ENCODE measurements around the gene SLCO1B1.

SLCO1B1 gene

GRCh38 chr12:21221072-21221471 lies 90.1 kb downstream of the SLCO1B1 start:
- FAIRE-seq: no peak

- no peak for FAIRE-seq
Observed at GRCh38 chr12:21221778-21222177, 90.8 kb downstream of the SLCO1B1 start.

GRCh38 chr12:21223930-21224329 lies 92.9 kb downstream of the SLCO1B1 start:
- FAIRE-seq: no peak

- no peak for FAIRE-seq
Observed at GRCh38 chr12:21234395-21234794, 103.4 kb downstream of the SLCO1B1 start.

GRCh38 chr12:21239866-21240265 lies 108.9 kb downstream of the SLCO1B1 start:
- FAIRE-seq: no peak

GRCh38 chr12:21248679-21249078 lies 117.7 kb downstream of the SLCO1B1 start:
- FAIRE-seq: no peak

GRCh38 chr12:21252070-21252469 lies 121.1 kb downstream of the SLCO1B1 start:
- FAIRE-seq: no peak

GRCh38 chr12:21257172-21257571 lies 126.2 kb downstream of the SLCO1B1 start:
- no peak for FAIRE-seq

GRCh38 chr12:21264232-21264631 lies 133.2 kb downstream of the SLCO1B1 start:
- FAIRE-seq: no peak

GRCh38 chr12:21265932-21266331 lies 134.9 kb downstream of the SLCO1B1 start:
- no peak for FAIRE-seq

GRCh38 chr12:21276826-21277225 lies 145.8 kb downstream of the SLCO1B1 start:
- no peak for FAIRE-seq

Data from colon (tissue), 2 donors.